GM15510 (cell line): Measurements from ENCODE around the gene INVS.

Source experiments
- POLR2A ChIP-seq: IDR thresholded peaks from 3 replicates; pipeline ENCODE4 v1.6.1; 2011; ENCODE audit warnings: borderline replicate concordance; ENCODE audit not compliant: insufficient read length; ENCODE audit errors: extremely low read depth

The INVS gene

DNA sequence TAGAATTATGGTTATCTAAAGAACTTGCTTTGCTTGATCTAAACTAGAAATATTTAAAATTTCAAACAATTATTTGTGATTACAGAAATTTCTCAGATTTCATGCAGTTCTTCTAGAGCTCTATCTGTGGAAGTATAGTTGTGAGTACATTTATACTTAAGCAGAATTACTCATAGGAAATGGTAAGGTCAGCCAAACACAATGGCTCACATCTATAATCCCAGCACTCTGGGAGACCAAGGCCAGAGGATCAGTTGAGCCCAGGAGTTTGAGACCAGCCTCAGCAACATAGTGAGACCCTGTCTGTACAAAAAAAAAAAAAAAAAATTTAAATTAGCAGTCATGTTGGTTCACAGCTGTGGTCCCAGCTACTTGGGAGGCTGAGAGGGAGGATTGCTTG, 71.0 kb downstream of the INVS start:
- TF ChIP-seq POLR2A: no peak

GRCh38 chr9:100170556-100170955, 71.5 kb downstream of the INVS start:
- TF ChIP-seq POLR2A: no peak

DNA sequence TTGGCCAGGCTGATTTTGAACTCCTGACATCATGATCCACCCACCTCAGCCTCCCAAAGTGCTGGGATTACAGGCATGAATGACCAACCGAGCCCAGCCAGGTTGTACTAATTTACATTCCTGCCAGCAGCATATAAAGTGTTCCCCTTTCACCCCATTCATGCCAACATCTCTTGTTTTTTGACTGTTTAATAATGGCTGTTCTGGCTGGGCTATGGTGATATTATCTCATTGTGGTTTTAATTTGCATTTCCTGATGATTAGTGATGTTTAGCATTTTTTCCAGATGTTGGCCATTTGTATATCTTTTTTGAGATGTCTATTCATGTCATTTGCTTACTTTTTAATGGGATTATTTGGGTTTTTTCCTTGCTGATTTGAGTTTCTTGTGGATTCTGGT, 87.3 kb downstream of the INVS start:
- no peak for TF ChIP-seq POLR2A

- no peak for TF ChIP-seq POLR2A
Measured at GRCh38 chr9:100190339-100190738, 91.3 kb downstream of the INVS start.

DNA sequence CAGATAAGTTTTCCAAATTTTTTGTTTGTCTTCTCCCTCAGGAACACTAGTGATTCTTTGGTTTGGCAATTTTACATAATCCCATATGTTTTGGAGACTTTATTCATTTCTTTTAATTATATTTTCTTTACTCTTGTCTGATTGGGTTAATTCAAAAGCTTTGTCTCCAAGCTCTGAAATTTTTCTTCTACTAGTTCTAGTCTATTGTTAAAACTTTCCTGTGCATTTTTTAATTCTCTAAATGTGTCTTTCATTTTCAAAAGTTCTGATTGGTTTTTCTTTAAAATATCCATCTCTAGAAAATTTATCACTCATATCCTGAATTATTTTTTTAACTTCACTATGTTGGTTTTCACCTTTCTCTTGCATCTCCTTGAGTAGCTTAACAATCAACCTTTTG, 92.2 kb downstream of the INVS start:
- TF ChIP-seq POLR2A: no peak

GRCh38 chr9:100193078-100193477, 94.0 kb downstream of the INVS start:
- no peak for TF ChIP-seq POLR2A

DNA sequence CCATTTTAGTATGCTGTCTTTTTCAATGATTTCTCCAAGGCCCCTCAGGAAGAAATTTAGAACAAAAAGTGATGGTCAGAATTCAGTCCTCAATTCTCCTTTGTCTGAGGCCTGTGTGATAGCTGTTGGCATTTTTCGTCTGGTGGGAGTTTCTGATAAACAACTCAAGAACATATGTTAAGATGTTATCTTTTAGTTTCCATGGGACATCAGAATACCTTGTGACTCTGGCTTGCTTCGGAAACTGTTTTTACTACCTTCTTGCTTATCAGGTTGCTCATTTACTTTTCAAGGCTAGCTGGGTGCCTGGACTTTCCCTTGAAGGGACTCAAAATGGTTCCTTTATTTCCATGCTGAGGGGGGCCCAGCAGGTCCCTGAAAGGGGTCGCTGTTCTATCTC, 97.2 kb downstream of the INVS start:
- no peak for TF ChIP-seq POLR2A

DNA sequence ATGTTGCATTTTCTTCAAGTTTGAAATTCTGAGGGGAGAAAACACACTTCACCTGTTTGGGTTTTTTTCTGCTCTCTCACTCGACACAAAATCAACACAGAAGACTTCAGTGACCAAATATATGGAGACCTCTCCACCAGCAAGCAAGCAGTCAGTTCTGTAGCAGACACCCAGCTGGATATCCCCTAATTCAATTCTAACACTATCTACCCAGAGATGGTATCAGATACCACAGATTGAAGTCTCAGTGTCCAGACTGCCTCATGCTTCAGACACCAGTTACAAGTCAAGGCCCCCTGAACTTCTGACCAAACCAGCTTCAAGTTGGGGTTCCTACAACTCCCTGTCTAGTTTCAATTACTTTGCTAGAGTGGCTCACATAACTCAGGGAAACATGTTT, 97.8 kb downstream of the INVS start:
- TF ChIP-seq POLR2A: no peak

DNA sequence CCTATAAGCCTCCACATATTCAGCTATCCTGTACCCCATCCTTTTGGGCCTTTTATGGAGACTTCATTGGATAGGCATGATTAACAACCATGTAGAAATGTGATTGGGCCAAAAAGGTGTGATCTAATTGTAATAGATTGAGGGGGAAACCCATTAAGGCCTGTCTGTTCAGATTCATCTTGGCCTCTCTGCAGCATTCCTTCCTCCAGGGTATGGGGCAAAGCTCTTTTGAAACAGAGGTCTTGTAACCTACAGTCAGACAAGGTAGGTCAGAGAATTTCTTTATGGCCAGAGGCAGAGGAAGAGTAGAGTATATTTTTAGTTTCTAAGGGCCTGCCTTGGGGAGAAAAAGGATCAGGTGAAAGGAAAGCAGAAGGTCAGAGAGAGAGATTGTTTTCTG, 98.5 kb downstream of the INVS start:
- TF ChIP-seq POLR2A: no peak

GRCh38 chr9:100202806-100203205, 103.8 kb downstream of the INVS start:
- no peak for TF ChIP-seq POLR2A

DNA sequence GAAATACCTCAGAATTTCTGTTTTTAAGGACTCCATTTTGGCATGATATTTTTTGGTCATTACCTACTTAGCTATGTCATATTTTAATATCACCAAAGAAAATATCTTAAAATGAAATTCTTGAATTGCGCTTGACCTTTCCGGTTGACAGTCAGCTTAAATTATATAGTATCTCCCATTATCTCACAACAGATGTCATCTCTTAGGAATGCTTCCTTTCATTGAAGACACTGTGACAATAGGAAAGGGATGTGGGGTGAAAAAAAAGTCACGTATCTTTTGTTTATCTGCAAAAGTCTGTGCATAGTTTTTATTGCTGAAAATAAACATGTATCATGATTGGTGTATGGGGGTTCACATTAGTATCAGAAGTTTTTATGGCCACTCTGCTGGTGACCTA, 105.8 kb downstream of the INVS start:
- TF ChIP-seq POLR2A: no peak

GRCh38 chr9:100206899-100207298, 107.9 kb downstream of the INVS start:
- no peak for TF ChIP-seq POLR2A

- no peak for TF ChIP-seq POLR2A
Measured at GRCh38 chr9:100208673-100209072, 109.6 kb downstream of the INVS start.

DNA sequence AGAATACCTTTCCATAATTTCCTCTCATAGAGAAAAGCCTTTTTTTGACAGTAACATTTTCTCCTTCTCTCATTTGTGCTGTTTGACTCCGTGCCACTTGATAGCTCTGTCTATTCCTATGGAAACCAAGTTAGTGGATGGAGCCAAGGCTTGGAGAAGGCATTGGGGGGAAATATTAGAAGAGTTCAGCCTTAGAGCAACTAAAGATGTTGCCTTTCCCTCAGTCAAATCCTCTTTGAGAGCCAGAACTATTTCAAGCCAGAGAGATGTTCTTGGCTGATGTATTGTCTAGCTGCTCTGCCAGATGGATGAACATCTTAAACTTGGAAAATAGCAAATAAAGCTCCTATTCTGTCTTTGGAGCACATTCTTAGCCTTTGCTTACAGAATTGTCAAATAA, 112.4 kb downstream of the INVS start:
- no peak for TF ChIP-seq POLR2A

DNA sequence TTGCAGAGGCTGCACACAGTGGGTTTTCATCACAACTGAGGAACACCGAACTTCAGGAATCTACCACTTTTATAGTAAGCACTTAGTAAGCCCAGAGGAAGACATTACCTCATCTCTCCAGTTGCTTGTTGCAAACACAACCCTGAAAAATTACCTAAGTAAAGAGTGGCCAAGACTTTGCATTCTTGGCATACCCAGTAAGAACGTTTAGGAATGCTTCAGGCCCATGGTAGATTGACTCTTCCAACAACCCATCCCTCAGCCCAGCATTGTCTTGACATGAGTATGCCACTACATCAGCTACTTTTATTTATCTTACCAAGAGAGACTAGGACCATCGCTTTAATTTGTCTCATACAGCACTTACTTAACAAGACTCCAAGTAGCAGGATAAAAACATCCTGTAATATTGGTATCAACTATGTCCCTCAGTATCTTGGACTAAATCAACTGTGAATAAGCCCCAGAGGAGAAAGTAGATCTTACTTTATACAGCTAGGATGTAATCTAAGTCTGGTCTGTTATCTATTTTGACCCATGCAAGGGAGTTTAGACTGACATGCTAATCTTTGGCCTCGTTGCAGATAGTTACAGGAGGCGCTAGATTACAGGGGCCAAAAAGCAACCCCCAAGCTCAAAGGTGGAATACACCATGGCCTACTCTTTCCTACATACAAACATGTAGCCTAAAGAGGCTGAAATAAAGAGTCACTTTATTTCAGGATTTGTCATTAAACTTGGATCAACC, 114.9 kb downstream of the INVS start:
- TF ChIP-seq POLR2A: no peak

- TF ChIP-seq POLR2A: no peak
Measured at GRCh38 chr9:100216178-100216787, 117.2 kb downstream of the INVS start.
